ENCODE measurements around the gene SPPL2B. TPM values are rescaled to one million over a fixed set of nuclear protein-coding genes. Genes with fewer than 3 reads are reported as not detected.

SPPL2B gene
- total RNA-seq, 4 donors from 2014 or later = 14.3 to 58.5 (median 31.5) TPM

DNA sequence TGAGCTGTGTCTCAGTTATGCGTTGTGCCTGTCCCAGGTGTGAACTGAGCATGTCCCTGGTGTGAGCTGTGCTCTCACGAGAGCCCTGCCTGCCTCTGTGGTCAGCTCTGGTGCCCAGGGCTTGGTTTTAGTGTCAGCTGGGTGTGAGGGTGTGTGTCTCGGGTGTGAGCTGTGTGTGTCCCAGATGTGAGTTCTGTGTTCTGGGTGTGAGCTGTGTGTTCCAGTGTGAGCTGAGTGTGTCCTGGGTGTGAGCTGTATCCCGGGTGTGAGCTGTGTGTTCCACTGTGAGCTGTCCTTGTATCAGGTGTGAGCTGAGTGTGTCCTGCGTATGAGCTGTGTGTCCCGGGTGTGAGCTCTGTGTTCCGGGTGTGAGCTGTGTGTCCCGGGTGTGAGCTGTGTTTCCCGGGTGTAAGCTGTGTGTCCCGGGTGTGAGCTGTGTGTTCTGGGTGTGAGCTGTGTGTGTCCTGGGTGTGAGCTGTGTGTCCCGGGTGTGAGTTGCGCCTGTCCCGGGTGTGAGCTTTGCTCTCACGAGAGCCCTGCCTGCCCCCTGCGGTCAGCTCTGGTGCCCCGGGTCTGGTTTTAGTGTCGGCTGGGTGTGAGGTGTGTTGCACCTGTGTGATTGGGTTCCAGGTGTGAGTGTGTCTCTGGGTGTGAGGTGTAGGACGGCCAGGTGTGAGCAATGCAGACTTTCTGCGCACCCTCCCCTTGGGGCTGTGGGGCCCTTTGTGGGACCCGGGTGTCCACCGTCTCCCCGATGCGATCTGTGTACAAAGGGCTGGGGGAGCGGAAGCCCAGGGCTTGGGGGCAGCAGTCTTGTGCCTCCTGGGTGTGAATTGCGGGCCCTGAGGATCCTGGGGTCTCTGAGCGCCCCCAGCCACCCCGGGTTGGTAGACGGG lies 39.4 kb upstream of the SPPL2B start:
- Histone ChIP-seq H3K4me1 (peaks cover 0 to 16% of the 10 kb centered on the region in 2 donors), H3K27ac (no peak overlapping the region), H3K27me3 (peaks cover 6 to 11% of the 10 kb centered on the region in 2 donors), H3K9me3 (no peaks in the 10 kb centered on the region), H3K36me3 (no peaks in the 10 kb centered on the region), H3K4me3 (no peak overlapping the region)
- DNase-seq = no peak
- intact Hi-C loops (cut with DNase I; ENCODE audit: low total_unique reads) = no loop called here
- TF ChIP-seq POLR2A (IDR thresholded peaks at IDR 0.05) (no peak), CTCF (IDR thresholded peaks at IDR 0.05) (no peak)

DNA sequence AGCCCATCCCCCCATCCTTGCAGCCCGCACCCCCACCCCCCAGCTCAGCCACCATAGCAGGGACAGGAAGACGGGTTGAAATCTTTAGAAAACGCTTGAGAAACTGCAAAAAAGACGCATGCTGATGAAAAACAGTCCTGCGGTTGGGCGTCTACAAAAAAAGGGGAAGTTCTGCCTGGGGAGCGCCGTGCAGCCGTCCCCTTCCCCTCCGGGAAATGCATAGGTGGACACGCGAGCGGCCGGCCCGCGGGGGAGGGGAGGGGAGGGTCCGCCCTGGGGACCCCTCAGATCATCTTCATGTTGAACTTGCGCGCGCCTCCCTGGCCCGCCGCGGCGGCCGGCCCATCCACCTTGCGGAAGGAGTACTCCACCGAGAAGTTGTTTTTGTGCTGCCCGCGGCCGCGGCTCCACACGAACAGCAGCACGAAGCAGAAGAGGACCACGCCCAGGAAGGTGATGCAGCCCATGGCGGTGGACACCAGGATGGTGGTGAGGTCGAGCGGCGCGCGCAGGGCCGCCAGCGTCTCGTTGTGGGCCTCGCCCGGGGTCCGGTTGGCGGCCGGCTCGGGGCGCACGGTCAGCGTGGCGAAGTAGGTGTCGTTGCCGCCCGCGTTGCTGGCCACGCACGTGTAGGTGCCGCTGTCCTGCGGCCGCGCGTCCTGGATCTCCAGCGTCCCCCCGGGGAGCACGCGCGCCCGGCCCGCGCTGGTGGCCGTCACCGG lies 38.6 kb upstream of the SPPL2B start:
- H3K27ac ChIP-seq = no peak overlapping the region
- H3K27me3 ChIP-seq = peaks cover 6 to 11% of the 10 kb centered on the region in 2 donors
- intact Hi-C loops (cut with DNase I; ENCODE audit: low total_unique reads) = no loop called here
- H3K4me1 ChIP-seq = peaks cover 0 to 24% of the 10 kb centered on the region in 2 donors
- no peak for DNase-seq
- TF ChIP-seq CTCF (IDR thresholded peaks at IDR 0.05) (no peak), POLR2A (IDR thresholded peaks at IDR 0.05) (no peak)
- H3K36me3 ChIP-seq = no peaks in the 10 kb centered on the region
- H3K9me3 ChIP-seq = no peaks in the 10 kb centered on the region
- H3K4me3 ChIP-seq = no peak overlapping the region

GRCh38 chr19:2290441-2291184 lies 37.9 kb upstream of the SPPL2B start:
- intact Hi-C loops (cut with DNase I; ENCODE audit: low total_unique reads) = no loop called here
- DNase-seq = no peak
- no peak overlapping the region for H3K27ac ChIP-seq
- H3K4me3 ChIP-seq = no peak overlapping the region
- peaks cover 6 to 11% of the 10 kb centered on the region in 2 donors for H3K27me3 ChIP-seq
- TF ChIP-seq CTCF (IDR thresholded peaks at IDR 0.05) = no peak
- TF ChIP-seq POLR2A (IDR thresholded peaks at IDR 0.05) = no peak
- H3K36me3 ChIP-seq = no peaks in the 10 kb centered on the region
- peaks cover 0 to 30% of the 10 kb centered on the region in 2 donors for H3K4me1 ChIP-seq
- H3K9me3 ChIP-seq = no peaks in the 10 kb centered on the region

DNA sequence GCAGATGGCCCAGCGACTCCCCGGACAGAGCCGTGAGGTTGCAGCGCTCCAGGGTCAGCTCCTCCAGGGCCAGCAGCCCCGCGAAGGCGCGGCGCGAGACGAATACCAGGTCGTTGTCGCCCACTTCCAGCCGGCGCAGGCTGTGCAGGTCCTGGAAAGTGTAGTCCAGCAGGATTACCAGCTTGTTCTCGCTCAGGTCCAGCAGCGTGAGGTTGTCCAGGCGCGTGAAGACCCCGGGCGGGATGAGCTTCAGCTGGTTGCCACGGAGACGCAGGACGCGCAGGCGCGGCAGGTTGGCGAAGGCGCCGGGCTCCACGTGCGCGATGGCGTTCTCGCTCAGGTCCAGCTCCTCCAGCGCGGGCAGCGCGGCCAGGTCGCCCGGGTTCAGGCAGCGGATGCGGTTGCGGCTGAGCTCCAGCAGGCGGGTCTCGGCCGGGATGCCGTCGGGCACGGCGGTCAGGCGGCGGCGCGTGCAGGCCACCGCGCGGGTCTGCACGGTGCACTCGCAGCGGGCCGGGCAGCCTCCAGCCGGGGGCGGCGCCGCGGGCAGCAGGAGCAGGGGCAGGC lies 37.2 kb upstream of the SPPL2B start:
- TF ChIP-seq CTCF (IDR thresholded peaks at IDR 0.05) (no peak), POLR2A (IDR thresholded peaks at IDR 0.05) (no peak)
- DNase-seq = no peak
- no peaks in the 10 kb centered on the region for H3K36me3 ChIP-seq
- no peak overlapping the region for H3K4me3 ChIP-seq
- intact Hi-C loops (cut with DNase I; ENCODE audit: low total_unique reads) = no loop called here
- H3K9me3 ChIP-seq = no peaks in the 10 kb centered on the region
- no peak overlapping the region for H3K27ac ChIP-seq
- H3K4me1 ChIP-seq = peaks cover 0 to 30% of the 10 kb centered on the region in 2 donors
- peaks cover 6 to 11% of the 10 kb centered on the region in 2 donors for H3K27me3 ChIP-seq

All from uterus (tissue), 4 donors.